ENCODE results near the gene CFAP69. TPM values are rescaled to one million over a fixed set of nuclear protein-coding genes. Genes with fewer than 3 reads are reported as not detected.

The CFAP69 gene
- total RNA-seq, 2 donors from 2014 or later = 3.8 to 14.0 TPM

- no peaks in the 10 kb centered on the region for H3K9me3 ChIP-seq
- H3K4me1 ChIP-seq (ENCODE audit: control insufficient read depth in 1 of 2, low read depth in 2 of 2) = no peaks in the 10 kb centered on the region
- H3K27me3 ChIP-seq (replicated peaks; ENCODE audit: insufficient read depth) = no peaks in the 10 kb centered on the region
- no peak for ATAC-seq (ENCODE audit: insufficient number of reproducible peaks, low FRiP score, low read depth)
- TF ChIP-seq CTCF (IDR thresholded peaks at IDR 0.05) = no peak
- H3K27ac ChIP-seq = no peak overlapping the region
- DNase-seq (ENCODE audit: low spot score) = no peak
- no peaks in the 10 kb centered on the region for H3K36me3 ChIP-seq
- no peak overlapping the region for H3K4me3 ChIP-seq
Observed at GRCh38 chr7:90276033-90276728, 31.2 kb downstream of the CFAP69 start.

GRCh38 chr7:90288154-90288553 lies 43.2 kb downstream of the CFAP69 start:
- Histone ChIP-seq H3K4me3 (no peak overlapping the region), H3K9me3 (no peaks in the 10 kb centered on the region), H3K36me3 (no peaks in the 10 kb centered on the region), H3K27ac (no peak overlapping the region), H3K27me3 (replicated peaks; ENCODE audit: insufficient read depth) (no peaks in the 10 kb centered on the region), H3K4me1 (ENCODE audit: control insufficient read depth in 1 of 2, low read depth in 2 of 2) (no peaks in the 10 kb centered on the region)
- no peak for TF ChIP-seq CTCF (IDR thresholded peaks at IDR 0.05)
- ATAC-seq (ENCODE audit: insufficient number of reproducible peaks, low FRiP score, low read depth) (no peak), DNase-seq (ENCODE audit: low spot score) (no peak)

- DNase-seq (ENCODE audit: low spot score) (no peak), ATAC-seq (ENCODE audit: insufficient number of reproducible peaks, low FRiP score, low read depth) (no peak)
- no peaks in the 10 kb centered on the region for H3K36me3 ChIP-seq
- H3K9me3 ChIP-seq = no peaks in the 10 kb centered on the region
- TF ChIP-seq CTCF (IDR thresholded peaks at IDR 0.05) = no peak
- no peak overlapping the region for H3K4me3 ChIP-seq
- no peaks in the 10 kb centered on the region for H3K27me3 ChIP-seq (replicated peaks; ENCODE audit: insufficient read depth)
- no peak overlapping the region for H3K27ac ChIP-seq
- no peaks in the 10 kb centered on the region for H3K4me1 ChIP-seq (ENCODE audit: control insufficient read depth in 1 of 2, low read depth in 2 of 2)
Observed at GRCh38 chr7:90290244-90291113, 45.5 kb downstream of the CFAP69 start.

GRCh38 chr7:90298145-90299038 lies 53.4 kb downstream of the CFAP69 start:
- Histone ChIP-seq H3K27me3 (replicated peaks; ENCODE audit: insufficient read depth) (no peaks in the 10 kb centered on the region), H3K36me3 (no peaks in the 10 kb centered on the region), H3K9me3 (no peaks in the 10 kb centered on the region), H3K4me3 (no peak overlapping the region), H3K27ac (no peak overlapping the region), H3K4me1 (ENCODE audit: control insufficient read depth in 1 of 2, low read depth in 2 of 2) (no peaks in the 10 kb centered on the region)
- peak; percentile 39 for TF ChIP-seq CTCF (IDR thresholded peaks at IDR 0.05)
- peak; percentile 67 for ATAC-seq (ENCODE audit: insufficient number of reproducible peaks, low FRiP score, low read depth)
- DNase-seq (ENCODE audit: low spot score) = no peak
